ENCODE results near the gene ZRANB1.

DNA sequence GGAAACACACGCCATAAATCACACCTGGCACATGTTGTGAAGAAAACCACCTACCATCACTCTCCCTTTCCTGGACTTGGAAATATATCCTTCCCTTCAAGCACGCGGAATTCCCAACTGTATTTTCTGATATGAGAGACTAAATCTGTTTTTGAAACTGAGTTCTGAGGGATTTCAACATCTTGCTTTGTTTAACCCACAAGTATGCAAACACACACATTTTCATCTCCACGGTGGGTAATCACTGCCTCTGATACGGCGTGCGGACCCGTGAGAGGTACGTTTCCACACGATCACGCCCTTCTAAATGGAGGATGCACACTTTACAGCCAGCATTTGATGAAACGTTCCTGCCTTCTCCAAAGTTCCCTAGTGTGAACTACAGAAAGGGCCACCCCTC is 83.4 kb downstream of the ZRANB1 start:
- TF ChIP-seq, protein P1, sequence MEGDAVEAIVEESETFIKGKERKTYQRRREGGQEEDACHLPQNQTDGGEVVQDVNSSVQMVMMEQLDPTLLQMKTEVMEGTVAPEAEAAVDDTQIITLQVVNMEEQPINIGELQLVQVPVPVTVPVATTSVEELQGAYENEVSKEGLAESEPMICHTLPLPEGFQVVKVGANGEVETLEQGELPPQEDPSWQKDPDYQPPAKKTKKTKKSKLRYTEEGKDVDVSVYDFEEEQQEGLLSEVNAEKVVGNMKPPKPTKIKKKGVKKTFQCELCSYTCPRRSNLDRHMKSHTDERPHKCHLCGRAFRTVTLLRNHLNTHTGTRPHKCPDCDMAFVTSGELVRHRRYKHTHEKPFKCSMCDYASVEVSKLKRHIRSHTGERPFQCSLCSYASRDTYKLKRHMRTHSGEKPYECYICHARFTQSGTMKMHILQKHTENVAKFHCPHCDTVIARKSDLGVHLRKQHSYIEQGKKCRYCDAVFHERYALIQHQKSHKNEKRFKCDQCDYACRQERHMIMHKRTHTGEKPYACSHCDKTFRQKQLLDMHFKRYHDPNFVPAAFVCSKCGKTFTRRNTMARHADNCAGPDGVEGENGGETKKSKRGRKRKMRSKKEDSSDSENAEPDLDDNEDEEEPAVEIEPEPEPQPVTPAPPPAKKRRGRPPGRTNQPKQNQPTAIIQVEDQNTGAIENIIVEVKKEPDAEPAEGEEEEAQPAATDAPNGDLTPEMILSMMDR (IDR thresholded peaks at IDR 0.05): no peak
- no peak for TF ChIP-seq POLR2A (IDR thresholded peaks at IDR 0.05)

Measured in uterus (tissue), 2 donors.